HepG2 (cell line): Measurements from ENCODE around the gene BCL2L1.

ENCODE experiments used
- ATF1 ChIP-seq: IDR thresholded peaks from 2 replicates; pipeline ENCODE4 v1.6.1; 2016; ENCODE audit warnings: mild to moderate bottlenecking, control low read depth
- ATF6 ChIP-seq: sonication (generic); formaldehyde crosslinking; conservative IDR thresholded peaks from 2 replicates; pipeline ENCODE4 v1.4.0; 2020; ENCODE audit warnings: missing genetic modification reagents
- EP300 ChIP-seq, 3 experiments: sonication (generic) in 1 of 3; formaldehyde crosslinking in 1 of 3; IDR thresholded peaks; 2 replicates each; pipeline versions ENCODE4 v1.5.1 to v1.6.1; 2011 to 2020; ENCODE audit warnings: low read depth in 2 of 3, low read length in 2 of 3, borderline replicate concordance in 1 of 3, improper control_type of control experiment in 1 of 3, mild to moderate bottlenecking in 1 of 3, missing genetic modification reagents in 1 of 3, moderate library complexity in 1 of 3
- JUND ChIP-seq: sonication (generic); formaldehyde crosslinking; IDR thresholded peaks from 2 replicates; pipeline ENCODE4 v1.8.0; 2022; ENCODE audit warnings: mild to moderate bottlenecking, missing genetic modification reagents
- KDM1A ChIP-seq: IDR thresholded peaks from 2 replicates; pipeline ENCODE4 v1.6.1; 2016; ENCODE audit warnings: missing compliant biosample characterization
- NKX3-1 ChIP-seq: sonication (generic); formaldehyde crosslinking; IDR thresholded peaks from 2 replicates; pipeline ENCODE4 v1.5.0; 2020; ENCODE audit warnings: missing genetic modification reagents
- POLR2A ChIP-seq, 2 experiments: IDR thresholded peaks; 2 replicates each; pipeline ENCODE4 v1.6.1; 2011; ENCODE audit warnings: low read depth in 2 of 2, low read length in 2 of 2, mild to moderate bottlenecking in 1 of 2, moderate library complexity in 1 of 2; ENCODE audit not compliant: insufficient read depth in 1 of 2
- POLR2AphosphoS5 ChIP-seq: IDR thresholded peaks from 2 replicates; pipeline ENCODE4 v1.6.1; 2012; ENCODE audit warnings: low read depth, low read length
- TFE3 ChIP-seq: IDR thresholded peaks from 2 replicates; pipeline ENCODE4 v1.6.1; 2016
- ZFP41 ChIP-seq: sonication (generic); formaldehyde crosslinking; IDR thresholded peaks from 2 replicates; pipeline ENCODE4 v1.4.0; 2020; ENCODE audit warnings: mild to moderate bottlenecking, missing genetic modification reagents, borderline replicate concordance

- TF ChIP-seq EP300 (IDR thresholded peaks at IDR 0.05; ENCODE audit: low read depth in 2 of 2, low read length in 2 of 2): no peak
- TF ChIP-seq EP300 (CRISPR knock-in tag; IDR thresholded peaks at IDR 0.05; ENCODE audit: borderline replicate concordance): no peak
- TF ChIP-seq ZFP41 (CRISPR knock-in tag): no peak
- no peak for TF ChIP-seq ATF1
- TF ChIP-seq TFE3 (CRISPR knock-in tag): no peak
- TF ChIP-seq POLR2A (IDR thresholded peaks at IDR 0.05; ENCODE audit: insufficient read depth in 1 of 2, low read depth in 2 of 2, low read length in 2 of 2): no peak
- no peak for TF ChIP-seq ATF6 (CRISPR knock-in tag)
- no peak for TF ChIP-seq NKX3-1 (CRISPR knock-in tag)
- no peak for TF ChIP-seq KDM1A (CRISPR knock-in tag)
- no peak for TF ChIP-seq POLR2AphosphoS5
- no peak for TF ChIP-seq JUND (CRISPR knock-in tag)
These were observed 78.0 kb downstream of the BCL2L1 start for GRCh38 chr20:31644701-31645100.
